ENCODE measurements around the gene RPN2.

Gene RPN2

GRCh38 chr20:37282556-37282955 lies 103.4 kb downstream of the RPN2 start:
- peak; percentile 84 for DNase-seq (ENCODE audit: low read depth)
- peak; percentile 73 for TF ChIP-seq CTCF (conservative IDR thresholded peaks at IDR 0.05; ENCODE audit: control insufficient read depth, insufficient read depth, low read depth, low read length)
- no peak overlapping the region for H3K4me3 ChIP-seq (ENCODE audit: control insufficient read depth, low read depth, low read length)

- no peak for TF ChIP-seq CTCF (conservative IDR thresholded peaks at IDR 0.05; ENCODE audit: control insufficient read depth, insufficient read depth, low read depth, low read length)
- DNase-seq (ENCODE audit: low read depth): no peak
These were observed 104.5 kb downstream of the RPN2 start for GRCh38 chr20:37283530-37284195.

GRCh38 chr20:37284691-37285161 lies 105.6 kb downstream of the RPN2 start:
- no peak overlapping the region for H3K4me3 ChIP-seq (ENCODE audit: control insufficient read depth, low read depth, low read length)
- TF ChIP-seq CTCF (conservative IDR thresholded peaks at IDR 0.05; ENCODE audit: control insufficient read depth, insufficient read depth, low read depth, low read length): no peak
- DNase-seq (ENCODE audit: low read depth): no peak

More at GRCh38 chr20:37283530-37284195, 104.5 kb downstream of the RPN2 start:
- no peak overlapping the region for H3K4me3 ChIP-seq (ENCODE audit: control insufficient read depth, low read depth, low read length)

- no peak overlapping the region for H3K4me3 ChIP-seq (ENCODE audit: control insufficient read depth, low read depth, low read length)
- no peak for DNase-seq (ENCODE audit: low read depth)
- TF ChIP-seq CTCF (conservative IDR thresholded peaks at IDR 0.05; ENCODE audit: control insufficient read depth, insufficient read depth, low read depth, low read length): no peak
These were observed 106.7 kb downstream of the RPN2 start for GRCh38 chr20:37285664-37286374.

- no peak for TF ChIP-seq CTCF (conservative IDR thresholded peaks at IDR 0.05; ENCODE audit: control insufficient read depth, insufficient read depth, low read depth, low read length)
- no peak overlapping the region for H3K4me3 ChIP-seq (ENCODE audit: control insufficient read depth, low read depth, low read length)
- no peak for DNase-seq (ENCODE audit: low read depth)
These were observed 109.0 kb downstream of the RPN2 start for GRCh38 chr20:37288091-37288490.

- no peak for DNase-seq (ENCODE audit: low read depth)
- no peak for TF ChIP-seq CTCF (conservative IDR thresholded peaks at IDR 0.05; ENCODE audit: control insufficient read depth, insufficient read depth, low read depth, low read length)
These were observed 111.2 kb downstream of the RPN2 start for GRCh38 chr20:37290158-37290810.

More at GRCh38 chr20:37290158-37290810, 111.2 kb downstream of the RPN2 start:
- peak overlapping the region; percentile 78 for H3K4me3 ChIP-seq (ENCODE audit: control insufficient read depth, low read depth, low read length)
